PC-3 (cell line): Measurements from ENCODE around the gene SCAP.

Experiments
- CTCF ChIP-seq: fragments of 300-600 bp; sonication (generic); conservative IDR thresholded peaks from 2 replicates; pipeline ENCODE4 v1.5.1; 2017; ENCODE audit warnings: antibody characterized with exemption, low read depth, mild to moderate bottlenecking, low read length
- EZH2 ChIP-seq: fragments of 300-600 bp; sonication (generic); IDR thresholded peaks from one replicate; pipeline ENCODE4 v1.6.1; 2017; ENCODE audit warnings: antibody characterized with exemption, mild to moderate bottlenecking, low read length; ENCODE audit not compliant: unreplicated experiment
- EZH2phosphoT487 ChIP-seq: fragments of 300-600 bp; sonication (generic); IDR thresholded peaks from 2 replicates; pipeline ENCODE4 v1.6.1; 2018; ENCODE audit warnings: mild to moderate bottlenecking, antibody characterized with exemption, low read length, borderline replicate concordance

- TF ChIP-seq EZH2 = no peak
- TF ChIP-seq CTCF = no peak
- no peak for TF ChIP-seq EZH2phosphoT487
These were observed 47.8 kb upstream of the SCAP start for GRCh38 chr3:47523310-47524073.
